Smooth muscle cell of bladder (primary cell): ENCODE results near the gene SLC9C1. TPM values are rescaled to one million over a fixed set of nuclear protein-coding genes. Genes with fewer than 3 reads are reported as not detected.

Experiments
- total RNA-seq: library from RNA; depleted of rRNA; stranded (reverse); fragments of >200 nt; gene quantifications from 2 replicates; pipeline ENCODE4 v1.2.3, GENCODE V29; 2014

SLC9C1 gene
- 0.14 and 0.18 TPM in 2 replicates for total RNA-seq

GRCh38 chr3:112293368-112294321 lies at the start of gene SLC9C1:
TSS of gene SLC9C1 (minus strand) at chr3:112294216. CDS start at chr3:112286791, 7,425 bp downstream.

DNA sequence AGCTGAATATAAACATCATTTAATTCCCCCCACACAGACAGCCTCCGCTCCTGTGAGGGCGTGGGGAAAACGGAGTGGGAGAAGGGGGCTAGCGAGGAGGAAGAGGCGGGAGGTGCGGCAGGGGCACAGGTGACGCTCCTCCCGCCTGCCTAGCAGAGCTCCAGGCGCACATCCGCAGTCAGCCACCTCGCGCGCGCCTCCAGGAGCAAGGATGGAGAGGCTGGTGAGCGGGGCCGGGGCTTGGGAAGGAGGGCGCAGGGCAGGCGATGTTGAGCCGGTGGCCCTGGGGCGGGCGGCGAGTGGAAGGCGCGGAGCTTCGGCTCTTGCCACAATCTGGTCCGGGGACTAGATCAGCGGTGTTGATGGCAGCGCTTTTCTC lies 39.0 kb upstream of the SLC9C1 start, which contains the start of gene CD200:
Gene CD200, plus strand, starts transcription at position 155 of the 379 bp plus-strand sequence. Its CDS starts 57 bp downstream, at position 212.

DNA sequence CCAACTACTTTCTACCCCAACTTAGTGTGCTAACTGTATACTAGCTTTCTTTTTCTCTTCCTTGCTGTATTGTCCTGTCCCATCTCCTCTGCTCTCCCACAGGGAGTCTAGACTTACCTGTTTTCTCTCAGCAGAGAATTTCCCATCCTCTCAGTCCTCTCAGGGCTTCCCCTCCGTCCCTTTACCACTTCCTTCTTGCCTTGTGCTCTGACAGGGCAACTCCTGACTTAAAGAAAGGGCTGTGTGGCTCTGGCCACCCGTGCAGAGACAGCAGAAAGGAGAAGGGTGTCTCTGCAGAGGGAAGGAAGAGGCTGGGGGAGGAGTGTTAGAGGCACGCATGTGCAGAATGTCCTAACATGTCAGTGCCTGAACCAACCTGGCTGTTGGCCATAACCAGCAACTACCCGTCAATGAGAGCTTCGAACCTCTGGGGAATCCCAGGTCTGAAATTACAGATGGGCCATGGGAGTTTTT lies 161.0 kb downstream of the SLC9C1 start, which contains the start of gene GCSAM:
Gene GCSAM, minus strand, starts transcription at position 274 of the 474 bp plus-strand sequence. Its CDS starts 128 bp downstream, at position 146.

Other genes with a start within 250 kb of the SLC9C1 start
- 5.7 and 10.5 TPM in 2 replicates for gene C3orf52, start 207.8 kb downstream of the SLC9C1 start, total RNA-seq
- not detected in 2 replicates for gene GCSAM, start 161.0 kb downstream of the SLC9C1 start, total RNA-seq
- 4.0 and 4.8 TPM in 2 replicates for gene CD200, start 38.9 kb upstream of the SLC9C1 start, total RNA-seq
- under 0.01 TPM in 1 of 2 replicates, not detected in the other for gene BTLA, start 205.3 kb upstream of the SLC9C1 start, total RNA-seq